Lower lobe of right lung (tissue), 2 donors: ENCODE measurements around the gene EGFL8. TPM values are rescaled to one million over a fixed set of nuclear protein-coding genes. Genes with fewer than 3 reads are reported as not detected.
A peak's percentile ranks its signal among the peaks of the same experiment; 100 is the strongest.

Experiments
- ATAC-seq, 2 donors: fragments of 200-7000 bp; cut with Tn5 transposase; one replicate each; pipeline ENCODE4 v1.9.1; 2020 to 2022; ENCODE audit warnings: mild to moderate bottlenecking in 2 of 2, moderate library complexity in 2 of 2
- DNase-seq: peaks from one replicate; pipeline ENCODE4 v3.0.0-alpha.2; 2020
- H3K27ac ChIP-seq: fragments of 200-600 bp; one replicate; pipeline ENCODE4 v1.8.0; 2022
- H3K27me3 ChIP-seq: fragments of 200-600 bp; one replicate; pipeline ENCODE4 v1.8.0; 2022; ENCODE audit warnings: low read depth
- H3K36me3 ChIP-seq: fragments of 200-600 bp; one replicate; pipeline ENCODE4 v1.8.0; 2022; ENCODE audit warnings: mild to moderate bottlenecking
- H3K4me1 ChIP-seq: fragments of 200-600 bp; one replicate; pipeline ENCODE4 v1.8.0; 2022
- H3K4me3 ChIP-seq: fragments of 200-600 bp; one replicate; pipeline ENCODE4 v1.8.0; 2022; ENCODE audit warnings: mild to moderate bottlenecking
- H3K9me3 ChIP-seq: fragments of 200-600 bp; one replicate; pipeline ENCODE4 v1.8.0; 2022
- intact Hi-C: fragments of 100-400 bp; cut with DNase I; formaldehyde crosslinking; loops from one replicate; pipeline ENCODE4 v1.11.0; 2022
- total RNA-seq: library from RNA; stranded (reverse); fragmentation: NEBNext Ultra II Directional; extraction: Animal tissue kit (Norgen Biotek cat#: 25700); gene quantifications from one replicate; pipeline ENCODE4 v1.2.1, GENCODE V29; 2021
- TF ChIP-seq, protein P1 (sequence below): fragments of 200-600 bp; IDR thresholded peaks from one replicate; pipeline ENCODE4 v1.8.0; 2022; ENCODE audit warnings: antibody characterized with exemption, mild to moderate bottlenecking
- donor health status: DM: no; HTN: yes; CAD: no; lungs with severe emphysema.

EGFL8 gene
- total RNA-seq, 1 donor from 2014 or later = 13.4 TPM

DNA sequence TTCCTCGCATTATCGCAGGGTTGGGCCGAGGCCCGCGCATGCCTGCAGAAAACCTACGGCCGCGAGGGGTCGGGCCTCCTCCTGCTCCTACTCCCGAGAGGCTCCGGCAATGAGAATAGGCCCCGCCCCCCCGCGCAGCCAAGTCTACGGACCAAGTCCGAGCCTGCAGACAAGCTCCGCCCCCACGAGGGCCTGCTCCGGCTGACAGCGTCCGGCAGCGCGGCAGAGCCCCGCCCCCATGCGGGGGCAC is 31.2 kb downstream of the EGFL8 start:
- TF ChIP-seq, protein P1, sequence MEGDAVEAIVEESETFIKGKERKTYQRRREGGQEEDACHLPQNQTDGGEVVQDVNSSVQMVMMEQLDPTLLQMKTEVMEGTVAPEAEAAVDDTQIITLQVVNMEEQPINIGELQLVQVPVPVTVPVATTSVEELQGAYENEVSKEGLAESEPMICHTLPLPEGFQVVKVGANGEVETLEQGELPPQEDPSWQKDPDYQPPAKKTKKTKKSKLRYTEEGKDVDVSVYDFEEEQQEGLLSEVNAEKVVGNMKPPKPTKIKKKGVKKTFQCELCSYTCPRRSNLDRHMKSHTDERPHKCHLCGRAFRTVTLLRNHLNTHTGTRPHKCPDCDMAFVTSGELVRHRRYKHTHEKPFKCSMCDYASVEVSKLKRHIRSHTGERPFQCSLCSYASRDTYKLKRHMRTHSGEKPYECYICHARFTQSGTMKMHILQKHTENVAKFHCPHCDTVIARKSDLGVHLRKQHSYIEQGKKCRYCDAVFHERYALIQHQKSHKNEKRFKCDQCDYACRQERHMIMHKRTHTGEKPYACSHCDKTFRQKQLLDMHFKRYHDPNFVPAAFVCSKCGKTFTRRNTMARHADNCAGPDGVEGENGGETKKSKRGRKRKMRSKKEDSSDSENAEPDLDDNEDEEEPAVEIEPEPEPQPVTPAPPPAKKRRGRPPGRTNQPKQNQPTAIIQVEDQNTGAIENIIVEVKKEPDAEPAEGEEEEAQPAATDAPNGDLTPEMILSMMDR = peak; percentile 50

GRCh38 chr6:32195902-32196681 is 31.7 kb downstream of the EGFL8 start:
- peaks cover 48% of the 10 kb centered on the region for H3K4me1 ChIP-seq
- no peaks in the 10 kb centered on the region for H3K9me3 ChIP-seq
- peak; percentile 93 for DNase-seq
- no peaks in the 10 kb centered on the region for H3K27me3 ChIP-seq
- TF ChIP-seq, protein P1 = no peak
- H3K27ac ChIP-seq = peak overlapping the region; percentile 100
- ATAC-seq = peak; percentile 49 to 52
- H3K36me3 ChIP-seq = no peaks in the 10 kb centered on the region
- peak overlapping the region; percentile 79 for H3K4me3 ChIP-seq
- intact Hi-C loops = no loop called here

More for the DNA sequence above, 31.2 kb downstream of the EGFL8 start:
- Histone ChIP-seq H3K4me3 (peak overlapping the region; percentile 79), H3K9me3 (no peaks in the 10 kb centered on the region), H3K27me3 (no peaks in the 10 kb centered on the region), H3K36me3 (no peaks in the 10 kb centered on the region), H3K27ac (peak overlapping the region; percentile 100), H3K4me1 (peaks cover 53% of the 10 kb centered on the region)
- ATAC-seq = peak; percentile 93 to 96
- intact Hi-C loops = no loop called here
- DNase-seq = peak; percentile 100

GRCh38 chr6:32196682-32197616 is 32.6 kb downstream of the EGFL8 start:
- Histone ChIP-seq H3K36me3 (peaks cover 1% of the 10 kb centered on the region), H3K4me1 (peaks cover 44% of the 10 kb centered on the region), H3K4me3 (peak overlapping the region; percentile 79), H3K27me3 (peaks cover under 1% of the 10 kb centered on the region), H3K27ac (peak overlapping the region; percentile 100), H3K9me3 (no peaks in the 10 kb centered on the region)
- TF ChIP-seq, protein P1 = no peak
- intact Hi-C loops = no loop called here
- DNase-seq (no peak), ATAC-seq (no peak)

- no peaks in the 10 kb centered on the region for H3K9me3 ChIP-seq
- H3K27ac ChIP-seq = no peak overlapping the region
- peaks cover 8% of the 10 kb centered on the region for H3K36me3 ChIP-seq
- no peak for DNase-seq
- no peak overlapping the region for H3K4me3 ChIP-seq
- peaks cover 31% of the 10 kb centered on the region for H3K4me1 ChIP-seq
- ATAC-seq = no peak
- TF ChIP-seq, protein P1 = no peak
- intact Hi-C loops = no loop called here
- H3K27me3 ChIP-seq = peaks cover 4% of the 10 kb centered on the region
These were observed 33.9 kb downstream of the EGFL8 start for GRCh38 chr6:32198345-32198696.

DNA sequence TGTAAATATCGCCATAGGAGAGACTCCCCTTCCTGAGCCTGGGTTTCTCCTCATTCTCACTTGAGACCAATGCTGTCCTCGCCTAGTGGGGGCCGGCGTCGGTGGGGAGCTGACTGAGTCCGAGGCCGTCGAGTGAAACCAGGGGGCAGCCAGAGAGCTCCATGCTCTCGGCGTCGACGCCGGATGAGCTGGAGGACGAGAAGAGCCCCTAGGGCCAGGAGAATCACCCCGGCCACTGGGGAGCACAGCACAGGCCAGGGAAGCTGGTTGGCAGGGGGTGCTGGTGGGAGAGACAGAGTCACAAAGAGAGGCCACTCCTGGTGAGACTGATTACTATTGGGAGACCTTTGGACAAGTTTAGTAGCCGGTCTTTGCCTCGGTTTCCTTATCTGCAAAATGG is 34.5 kb downstream of the EGFL8 start:
- peaks cover 11% of the 10 kb centered on the region for H3K36me3 ChIP-seq
- no peaks in the 10 kb centered on the region for H3K9me3 ChIP-seq
- H3K27ac ChIP-seq = no peak overlapping the region
- intact Hi-C loops = no loop called here
- DNase-seq = no peak
- no peak for ATAC-seq
- H3K4me1 ChIP-seq = peaks cover 26% of the 10 kb centered on the region
- no peak overlapping the region for H3K4me3 ChIP-seq
- H3K27me3 ChIP-seq = peaks cover 4% of the 10 kb centered on the region
- TF ChIP-seq, protein P1 = no peak
